ENCODE data around the gene PXYLP1. TPM values are rescaled to one million over a fixed set of nuclear protein-coding genes. Genes with fewer than 3 reads are reported as not detected.

The PXYLP1 gene
- total RNA-seq, 1 donor from 2014 or later = 37.6 TPM

- Mint-ChIP-seq H3K9me3 (ENCODE audit: low read depth) (peaks cover 21% of the 10 kb centered on the region), H3K4me3 (ENCODE audit: low read depth) (no peak overlapping the region), H3K27me3 (no peaks in the 10 kb centered on the region), H3K36me3 (ENCODE audit: insufficient read depth) (peaks cover 10% of the 10 kb centered on the region), H3K27ac (no peak overlapping the region), H3K4me1 (ENCODE audit: low read depth) (peaks cover 31% of the 10 kb centered on the region)
- TF ChIP-seq CTCF (IDR thresholded peaks at IDR 0.05; ENCODE audit: unreplicated experiment) = no peak
- DNase-seq (ENCODE audit: low spot score, unreplicated experiment) = no peak
Observed at GRCh38 chr3:141321109-141321497, 89.5 kb downstream of the PXYLP1 start.

- peaks cover 53% of the 10 kb centered on the region for H3K4me1 Mint-ChIP-seq (ENCODE audit: low read depth)
- DNase-seq (ENCODE audit: low spot score, unreplicated experiment) = no peak
- peaks cover 8% of the 10 kb centered on the region for H3K36me3 Mint-ChIP-seq (ENCODE audit: insufficient read depth)
- H3K4me3 Mint-ChIP-seq (ENCODE audit: low read depth) = peak overlapping the region; percentile 10
- H3K9me3 Mint-ChIP-seq (ENCODE audit: low read depth) = peaks cover 15% of the 10 kb centered on the region
- no peak for TF ChIP-seq CTCF (IDR thresholded peaks at IDR 0.05; ENCODE audit: unreplicated experiment)
- peak overlapping the region; percentile 77 for H3K27ac Mint-ChIP-seq
- peaks cover 12% of the 10 kb centered on the region for H3K27me3 Mint-ChIP-seq
Observed at GRCh38 chr3:141323936-141324704, 92.5 kb downstream of the PXYLP1 start.

GRCh38 chr3:141326123-141326522, 94.5 kb downstream of the PXYLP1 start:
- peaks cover 18% of the 10 kb centered on the region for H3K27me3 Mint-ChIP-seq
- DNase-seq (ENCODE audit: low spot score, unreplicated experiment) = no peak
- peaks cover 55% of the 10 kb centered on the region for H3K4me1 Mint-ChIP-seq (ENCODE audit: low read depth)
- TF ChIP-seq CTCF (IDR thresholded peaks at IDR 0.05; ENCODE audit: unreplicated experiment) = no peak
- peak overlapping the region; percentile 13 for H3K4me3 Mint-ChIP-seq (ENCODE audit: low read depth)
- H3K36me3 Mint-ChIP-seq (ENCODE audit: insufficient read depth) = no peaks in the 10 kb centered on the region
- H3K27ac Mint-ChIP-seq = peak overlapping the region; percentile 82
- H3K9me3 Mint-ChIP-seq (ENCODE audit: low read depth) = no peaks in the 10 kb centered on the region

GRCh38 chr3:141326626-141327025, 95.0 kb downstream of the PXYLP1 start:
- TF ChIP-seq CTCF (IDR thresholded peaks at IDR 0.05; ENCODE audit: unreplicated experiment) = no peak
- Mint-ChIP-seq H3K27me3 (peaks cover 19% of the 10 kb centered on the region), H3K9me3 (ENCODE audit: low read depth) (no peaks in the 10 kb centered on the region), H3K27ac (no peak overlapping the region), H3K4me1 (ENCODE audit: low read depth) (peaks cover 60% of the 10 kb centered on the region), H3K4me3 (ENCODE audit: low read depth) (no peak overlapping the region), H3K36me3 (ENCODE audit: insufficient read depth) (no peaks in the 10 kb centered on the region)
- no peak for DNase-seq (ENCODE audit: low spot score, unreplicated experiment)

- Mint-ChIP-seq H3K36me3 (ENCODE audit: insufficient read depth) (no peaks in the 10 kb centered on the region), H3K27ac (peak overlapping the region; percentile 38), H3K9me3 (ENCODE audit: low read depth) (no peaks in the 10 kb centered on the region), H3K27me3 (peaks cover 19% of the 10 kb centered on the region), H3K4me3 (ENCODE audit: low read depth) (no peak overlapping the region), H3K4me1 (ENCODE audit: low read depth) (peaks cover 63% of the 10 kb centered on the region)
- DNase-seq (ENCODE audit: low spot score, unreplicated experiment) = no peak
- TF ChIP-seq CTCF (IDR thresholded peaks at IDR 0.05; ENCODE audit: unreplicated experiment) = no peak
Observed at GRCh38 chr3:141328286-141329166, 96.9 kb downstream of the PXYLP1 start.

Data from progenitor cell of endocrine pancreas (in vitro differentiated cells).